Pancreas (tissue), 10 donors: Measurements from ENCODE around the gene EXOC3. TPM values are rescaled to one million over a fixed set of nuclear protein-coding genes. Genes with fewer than 3 reads are reported as not detected.

Source experiments
- ATAC-seq, 4 donors: fragments of 200-7000 bp; cut with Tn5 transposase; one replicate each; pipeline versions ENCODE4 v1.8.0 to v1.9.1; 2020; ENCODE audit warnings: mild to moderate bottlenecking in 4 of 4, moderate library complexity in 4 of 4
- DNase-seq, 6 donors: peaks; one replicate each; pipeline ENCODE4 v3.0.0-alpha.2; 2020
- FAIRE-seq: peaks from 2 replicates; lab custom pipeline; 2012; peaks lifted over from hg19 to GRCh38; lab: Jason Lieb, UNC
- H3K27ac ChIP-seq, 4 donors: fragments of 200-600 bp; sonication (generic); 1 replicate in 3 of 4; 2 replicates in 1 of 4; pipeline versions ENCODE4 v1.5.0 to v1.8.0; 2020
- H3K27me3 ChIP-seq, 4 donors: fragments of 200-600 bp; one replicate each; pipeline ENCODE4 v1.8.0; 2021
- H3K36me3 ChIP-seq, 3 donors: fragments of 200-600 bp; sonication (generic) in 1 of 3; one replicate each; pipeline versions ENCODE4 v1.5.0 to v1.8.0; 2020 to 2021
- H3K4me1 ChIP-seq, 3 donors: fragments of 200-600 bp; one replicate each; pipeline ENCODE4 v1.8.0; 2021
- H3K4me3 ChIP-seq, 4 donors: fragments of 200-600 bp; sonication (generic) in 2 of 4; one replicate each; pipeline versions ENCODE4 v1.5.0 to v1.8.0; 2020 to 2021
- H3K9me3 ChIP-seq, 4 donors: fragments of 200-600 bp; one replicate each; pipeline ENCODE4 v1.8.0; 2021
- WGBS, 2 donors: extraction: QIAGEN DNeasy Blood & Tissue Kit; methylation state at CpG; one replicate each; pipeline ENCODE4 v1.1.7; 2013; 5-methylcytosine and 5-hydroxymethylcytosine counted together
- intact Hi-C, 3 donors: fragments of 100-400 bp; cut with DNase I; formaldehyde crosslinking; loops; one replicate each; pipeline versions ENCODE4 v1.11.1 to v1.14.2; 2022
- polyA plus RNA-seq, 2 donors: library from polyadenylated mRNA; stranded (reverse); fragments of 200-250 nt; gene quantifications; one replicate each; pipeline ENCODE4 v1.2.3, GENCODE V29; 2013
- total RNA-seq, 6 donors: library from RNA; stranded (reverse); fragmentation: NEBNext Ultra II Directional in 4 of 6; extraction: Animal tissue kit (Norgen Biotek cat#: 25700) in 4 of 6; gene quantifications; one replicate each; pipeline versions ENCODE4 v1.2.1 to v1.2.4, GENCODE V29; 2021 to 2023
- TF ChIP-seq, protein P1 (sequence below), 4 donors: fragments of 200-600 bp; sonication (generic) in 3 of 4; IDR thresholded peaks; one replicate each; pipeline versions ENCODE4 v1.5.0 to v1.8.0; 2021; ENCODE audit warnings: antibody characterized with exemption in 4 of 4
- donor health status: healthy with polysubstance abuse.
- donor health status: DM: no; HTN: no; CAD: no; lungs with moderate emphysema.
- donor health status: DM: no; HTN: no; CAD: no.
- donor health status: control.
- donor health status: control.
- donor health status: Bipolar disorder and iron deficiency.
- donor health status: DM: yes; HTN: yes; CAD: no.
- donor health status: DM: no; HTN: no; CAD: no.
- donor health status: DM: no; HTN: no; CAD: no.
- donor health status: DM: yes; HTN: yes; CAD: no.

Gene EXOC3
- total and polyA plus RNA-seq, 8 donors: 24.5 to 71.8 (median 38.8) TPM

DNA sequence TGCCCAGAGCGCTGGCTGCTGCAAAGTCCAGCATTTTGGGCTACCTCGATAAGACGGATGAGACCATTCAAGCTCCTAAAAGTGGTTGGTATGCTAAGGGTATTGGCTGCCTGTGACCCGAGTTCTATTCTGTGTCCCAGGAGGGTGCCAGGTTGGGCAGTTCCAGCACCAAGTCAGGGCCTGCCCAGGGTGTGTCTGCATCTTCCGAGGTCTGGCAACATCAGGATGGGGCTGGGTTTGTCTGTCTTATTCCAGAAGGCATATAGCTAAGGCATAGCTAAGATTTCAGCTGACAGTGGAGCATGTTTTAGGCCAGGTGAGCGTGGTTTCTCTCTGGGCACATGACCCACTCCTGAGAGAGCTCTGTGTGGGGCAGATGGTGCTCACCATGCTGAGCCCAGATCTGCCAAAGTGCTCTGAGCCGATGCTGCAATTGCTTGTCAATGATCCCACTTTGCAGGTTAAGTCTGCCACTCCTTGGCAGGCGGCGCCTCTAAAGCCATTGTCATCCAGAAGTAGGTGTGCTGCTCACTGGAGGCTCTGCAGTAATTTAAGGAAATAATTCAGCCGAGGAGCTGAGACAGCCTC, 73.5 kb downstream of the EXOC3 start:
- ATAC-seq (no peak), FAIRE-seq (no peak), DNase-seq (peak in 1 of 6 donors; percentile 21)
- no peak overlapping the region for H3K27ac ChIP-seq
- H3K4me3 ChIP-seq: no peak overlapping the region
- intact Hi-C loops: no loop called here
- WGBS, 2 donors: 72 to 81% methylated on average over 10 of the region's 10 CpGs
- TF ChIP-seq, protein P1, sequence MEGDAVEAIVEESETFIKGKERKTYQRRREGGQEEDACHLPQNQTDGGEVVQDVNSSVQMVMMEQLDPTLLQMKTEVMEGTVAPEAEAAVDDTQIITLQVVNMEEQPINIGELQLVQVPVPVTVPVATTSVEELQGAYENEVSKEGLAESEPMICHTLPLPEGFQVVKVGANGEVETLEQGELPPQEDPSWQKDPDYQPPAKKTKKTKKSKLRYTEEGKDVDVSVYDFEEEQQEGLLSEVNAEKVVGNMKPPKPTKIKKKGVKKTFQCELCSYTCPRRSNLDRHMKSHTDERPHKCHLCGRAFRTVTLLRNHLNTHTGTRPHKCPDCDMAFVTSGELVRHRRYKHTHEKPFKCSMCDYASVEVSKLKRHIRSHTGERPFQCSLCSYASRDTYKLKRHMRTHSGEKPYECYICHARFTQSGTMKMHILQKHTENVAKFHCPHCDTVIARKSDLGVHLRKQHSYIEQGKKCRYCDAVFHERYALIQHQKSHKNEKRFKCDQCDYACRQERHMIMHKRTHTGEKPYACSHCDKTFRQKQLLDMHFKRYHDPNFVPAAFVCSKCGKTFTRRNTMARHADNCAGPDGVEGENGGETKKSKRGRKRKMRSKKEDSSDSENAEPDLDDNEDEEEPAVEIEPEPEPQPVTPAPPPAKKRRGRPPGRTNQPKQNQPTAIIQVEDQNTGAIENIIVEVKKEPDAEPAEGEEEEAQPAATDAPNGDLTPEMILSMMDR (IDR thresholded peaks at IDR 0.05): no peak
- H3K36me3 ChIP-seq: no peaks in the 10 kb centered on the region
- H3K9me3 ChIP-seq: no peaks in the 10 kb centered on the region
- H3K27me3 ChIP-seq: no peaks in the 10 kb centered on the region
- no peaks in the 10 kb centered on the region for H3K4me1 ChIP-seq

Other genes starting within 250 kb of the EXOC3 start
- 1 to 10 TPM; 1.5 to 3.9 (median 2.2) TPM for gene CCDC127, start 225.0 kb upstream of the EXOC3 start, total RNA-seq
- 1 to 10 TPM; 1.2 to 1.6 TPM for gene CCDC127, start 225.0 kb upstream of the EXOC3 start, polyA plus RNA-seq
- 10 to 100 TPM; 37.9 to 69.4 (median 55.3) TPM for gene SDHA, start 224.9 kb upstream of the EXOC3 start, total RNA-seq
- 10 to 100 TPM; 41.9 to 55.8 TPM for gene SDHA, start 224.9 kb upstream of the EXOC3 start, polyA plus RNA-seq
- gene PDCD6, start 171.5 kb upstream of the EXOC3 start, total RNA-seq: 10 to 100 TPM; 24.2 to 47.7 (median 30.6) TPM
- 10 to 100 TPM; 54.7 to 66.4 TPM for gene PDCD6, start 171.5 kb upstream of the EXOC3 start, polyA plus RNA-seq
- gene AHRR, start 121.5 kb upstream of the EXOC3 start, total RNA-seq: under 1 TPM; 0.34 to 0.92 (median 0.67) TPM
- 1 to 10 TPM in 1 of 2 donors, under 1 TPM in 1; 0.61 to 1.7 TPM for gene AHRR, start 121.5 kb upstream of the EXOC3 start, polyA plus RNA-seq
- gene SLC9A3, start 81.3 kb downstream of the EXOC3 start, total RNA-seq: 1 to 10 TPM in 3 of 6 donors, under 1 TPM in 3; 0.60 to 1.2 (median 0.86) TPM
- gene SLC9A3, start 81.3 kb downstream of the EXOC3 start, polyA plus RNA-seq: 1 to 10 TPM in 1 of 2 donors, under 1 TPM in 1; 0.84 to 1.9 TPM
- 1 to 10 TPM; 3.5 to 5.6 (median 4.6) TPM for gene CEP72, start 169.2 kb downstream of the EXOC3 start, total RNA-seq
- gene CEP72, start 169.2 kb downstream of the EXOC3 start, polyA plus RNA-seq: 1 to 10 TPM; 3.9 to 7.5 TPM